G401 (cell line): ENCODE measurements around the gene CNOT6L. TPM values are rescaled to one million over a fixed set of nuclear protein-coding genes. Genes with fewer than 3 reads are reported as not detected.
A peak's percentile ranks its signal among the peaks of the same experiment; 100 is the strongest.
"Not testable (repeated sequence)": the region's sequence is repeated elsewhere in the genome, so short reads cannot be mapped to it uniquely, and the experiment has no call there.

Source experiments
- DNase-seq: peaks from one replicate; pipeline ENCODE4 v3.0.0-alpha.2; 2015; ENCODE audit warnings: low spot score
- in situ Hi-C: cut with HindIII; loops from 2 replicates; pipeline ENCODE4 v1.10.0; 2016; ENCODE audit warnings: low sequenced_read_pairs, mixed read lengths
- total RNA-seq: library from RNA; depleted of rRNA; stranded (reverse); fragments of >200 nt; shearing (Covaris generic); gene quantifications from 2 replicates; pipeline ENCODE4 v1.2.3, GENCODE V29; 2014

The CNOT6L gene
- total RNA-seq, 1 experiment from 2014 or later = 4.9 TPM

DNA sequence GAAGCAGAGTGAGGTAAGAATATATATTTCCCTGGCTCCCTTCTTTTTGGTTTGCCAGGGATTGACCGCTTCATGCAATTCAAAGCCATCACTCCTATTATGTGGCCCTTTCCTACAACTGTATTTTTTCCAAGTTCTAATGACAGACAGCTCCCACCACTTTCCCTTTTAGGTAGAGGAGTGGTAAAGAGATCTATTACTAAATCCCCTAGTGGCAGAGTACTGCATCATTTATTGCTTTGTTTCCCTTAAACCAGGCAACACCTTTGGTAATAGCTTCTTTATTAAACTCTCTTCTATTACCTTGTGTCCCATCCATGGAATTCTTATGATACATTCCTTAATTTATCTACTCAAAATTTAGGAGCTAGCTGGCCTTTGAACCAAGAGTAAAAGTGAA is 90.7 kb downstream of the CNOT6L start:
- DNase-seq = no peak
- in situ Hi-C loops = no loop called here

DNA sequence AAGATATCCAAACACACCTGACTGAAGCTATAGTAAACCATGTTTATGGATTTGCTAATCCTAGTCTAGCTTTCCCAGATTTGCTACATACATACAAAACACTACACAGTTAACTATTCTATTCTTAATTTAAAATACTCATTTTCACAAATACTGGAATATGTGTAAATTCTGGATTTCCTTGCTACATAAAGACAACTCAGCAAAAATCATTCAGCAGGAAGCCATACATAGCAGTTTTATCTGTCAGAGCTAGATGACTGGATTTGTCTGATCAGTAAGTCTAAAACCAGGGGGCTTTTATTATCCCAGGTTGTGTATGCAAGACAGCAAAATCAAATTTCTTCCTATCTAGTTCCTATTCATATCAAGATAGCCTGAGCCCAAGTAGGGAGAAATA is 98.1 kb downstream of the CNOT6L start:
- in situ Hi-C loops = no loop called here
- DNase-seq = no peak

DNA sequence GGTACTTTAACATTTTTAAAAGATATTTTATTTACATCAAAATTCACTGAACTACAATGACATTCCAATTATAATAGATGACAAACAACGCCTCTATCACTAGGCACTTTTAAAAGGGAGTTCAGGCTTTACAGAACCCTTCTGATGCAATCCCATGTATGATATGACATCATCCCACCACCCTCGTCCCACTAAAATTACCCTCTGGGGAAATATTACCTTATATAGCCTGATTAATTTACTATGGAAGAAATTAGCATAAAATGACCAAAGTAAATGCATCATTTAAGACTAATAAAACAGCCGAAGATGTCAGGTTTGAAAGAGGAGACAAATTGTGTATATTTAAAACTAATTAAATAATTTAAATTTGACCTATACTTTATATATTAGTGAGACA is 100.7 kb downstream of the CNOT6L start:
- in situ Hi-C loops, DNase-seq: not testable (repeated sequence)

DNA sequence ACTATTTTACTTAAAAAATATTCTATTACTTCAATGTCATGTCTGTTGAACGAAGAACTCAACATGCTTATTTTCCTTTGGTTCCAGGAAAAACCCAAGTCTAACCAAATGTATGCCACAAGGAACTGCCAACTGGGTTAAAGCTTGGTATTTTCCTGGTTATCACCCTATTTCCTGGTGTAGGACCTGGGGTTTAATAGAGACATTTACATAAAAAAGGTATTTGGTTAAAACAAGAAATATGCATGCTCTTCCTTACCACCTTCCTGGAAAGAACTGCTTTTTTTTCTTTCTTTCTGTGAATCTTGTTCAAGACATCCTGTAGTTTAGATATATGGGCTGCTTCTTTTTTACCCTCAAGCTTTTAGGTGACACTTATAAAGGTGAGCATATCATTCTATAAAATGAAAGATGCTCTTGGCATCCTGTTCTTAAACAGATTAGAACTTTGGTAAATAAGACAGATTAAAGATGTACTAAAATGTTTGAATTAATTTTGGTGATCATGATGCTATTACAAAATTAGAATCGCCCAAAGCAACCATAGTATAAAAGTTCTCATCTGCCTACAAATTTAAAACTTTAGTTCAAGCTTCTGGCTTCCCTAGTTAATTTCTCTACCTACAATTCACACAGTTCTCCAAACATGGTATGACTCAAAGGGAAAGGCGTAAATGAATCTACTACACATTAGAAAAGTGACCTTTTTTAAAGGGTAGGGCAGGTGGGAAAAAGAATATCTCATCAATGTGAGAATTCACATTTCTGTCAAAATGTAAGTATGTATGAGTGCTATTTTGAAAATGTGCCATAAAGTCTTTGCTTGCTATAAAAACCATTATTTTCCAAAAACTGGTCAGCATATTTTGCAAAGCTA is 103.5 kb downstream of the CNOT6L start:
- DNase-seq = no peak
- in situ Hi-C loops = no loop called here

GRCh38 chr4:77714514-77714913 is 104.7 kb downstream of the CNOT6L start:
- DNase-seq = no peak
- in situ Hi-C loops = no loop called here

GRCh38 chr4:77713884-77714283 is 105.3 kb downstream of the CNOT6L start:
- in situ Hi-C loops = no loop called here
- no peak for DNase-seq

- in situ Hi-C loops = no loop called here
- DNase-seq = no peak
These were observed 106.5 kb downstream of the CNOT6L start for GRCh38 chr4:77712675-77713074.

GRCh38 chr4:77711469-77711868 is 107.7 kb downstream of the CNOT6L start:
- in situ Hi-C loops = no loop called here
- no peak for DNase-seq

- in situ Hi-C loops = no loop called here
- no peak for DNase-seq
These were observed 108.5 kb downstream of the CNOT6L start for GRCh38 chr4:77710684-77711083.

GRCh38 chr4:77710059-77710458 is 109.1 kb downstream of the CNOT6L start:
- DNase-seq = no peak
- in situ Hi-C loops = no loop called here

- in situ Hi-C loops = no loop called here
- no peak for DNase-seq
These were observed 112.5 kb downstream of the CNOT6L start for GRCh38 chr4:77706717-77707116.

GRCh38 chr4:77703666-77704065 is 115.5 kb downstream of the CNOT6L start:
- DNase-seq = no peak
- in situ Hi-C loops = no loop called here

GRCh38 chr4:77701121-77701520 is 118.0 kb downstream of the CNOT6L start:
- DNase-seq = no peak
- in situ Hi-C loops = no loop called here

DNA sequence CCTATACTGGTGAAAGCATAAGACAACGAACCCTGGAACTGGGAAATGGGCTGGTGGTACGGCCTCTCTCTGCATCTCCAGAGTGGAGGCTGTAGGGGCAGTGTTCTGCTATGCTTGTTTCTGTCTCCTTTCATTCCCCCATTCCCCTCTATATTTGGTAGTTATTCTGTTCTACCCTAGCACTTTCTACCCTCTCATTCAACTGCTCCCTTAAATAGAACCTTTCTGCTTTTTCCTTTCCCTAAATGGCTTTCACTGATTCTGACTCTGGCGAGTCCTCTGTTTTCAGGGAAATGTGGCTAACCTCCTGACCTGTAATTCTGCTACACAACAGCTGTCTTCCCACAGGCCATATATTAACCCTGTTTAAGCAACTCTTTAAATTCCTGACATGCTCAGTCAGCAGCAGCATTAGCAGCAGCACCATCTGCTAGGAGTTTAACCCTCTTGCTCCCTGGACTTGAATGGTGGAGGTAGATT is 119.4 kb downstream of the CNOT6L start:
- no peak for DNase-seq
- in situ Hi-C loops = no loop called here

DNA sequence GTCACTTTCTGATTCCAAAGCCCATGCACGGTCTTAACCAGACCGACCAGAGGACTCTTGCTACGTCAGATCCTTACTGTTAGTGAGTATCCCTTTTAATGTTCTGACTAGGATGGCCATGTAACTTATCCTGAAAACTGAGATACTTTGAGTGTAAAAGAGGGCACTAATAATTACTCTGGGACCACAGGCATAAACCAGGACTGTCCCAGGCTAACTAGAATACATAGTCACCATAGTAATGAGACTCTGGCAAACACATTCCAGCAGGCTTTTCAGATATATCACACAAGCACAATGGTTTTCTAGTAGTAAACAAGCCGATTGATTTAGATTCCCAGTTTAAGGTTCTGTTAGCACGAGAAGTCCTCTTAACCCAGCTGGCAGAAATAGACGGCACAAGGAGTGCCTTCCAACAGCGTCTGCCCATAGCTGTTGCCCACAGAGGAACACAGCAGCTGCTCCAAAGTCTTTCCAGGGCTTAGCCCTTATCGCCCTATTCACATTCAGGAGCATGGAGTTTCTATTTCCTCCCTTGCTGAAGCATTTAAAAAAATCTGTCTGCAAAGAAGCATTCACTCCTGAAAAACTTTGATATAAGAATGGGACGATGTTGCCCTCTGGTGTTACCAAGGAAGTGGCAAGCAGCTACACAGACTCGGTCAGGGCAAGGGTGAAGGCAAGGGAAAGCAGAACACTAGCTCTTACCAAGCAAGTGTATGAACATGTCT is 121.1 kb downstream of the CNOT6L start:
- DNase-seq = peak; percentile 6
- in situ Hi-C loops = no loop called here

GRCh38 chr4:77695774-77696173 is 123.4 kb downstream of the CNOT6L start:
- no peak for DNase-seq
- in situ Hi-C loops = no loop called here

- no peak for DNase-seq
- in situ Hi-C loops = no loop called here
These were observed 126.2 kb downstream of the CNOT6L start for GRCh38 chr4:77692847-77693432.

DNA sequence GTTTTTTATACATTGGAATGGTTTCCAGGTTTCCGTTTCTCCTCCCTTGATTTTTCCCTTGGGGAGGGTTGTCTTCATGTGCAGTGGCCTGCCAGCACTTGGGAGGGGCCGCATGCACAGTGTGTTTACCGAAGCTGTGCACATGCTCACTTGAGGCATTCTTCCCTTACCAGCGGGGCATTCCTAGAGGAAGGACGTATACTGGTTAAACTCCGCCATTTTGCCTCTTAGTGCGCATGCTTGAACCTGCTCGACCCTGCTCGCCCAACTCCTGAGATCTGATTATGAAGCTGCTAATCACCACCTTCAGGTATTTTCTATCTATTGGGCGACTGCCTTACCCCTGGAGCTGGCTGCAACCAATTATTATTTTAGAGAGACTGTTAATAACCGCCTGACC is 137.4 kb downstream of the CNOT6L start:
- in situ Hi-C loops = no loop called here
- DNase-seq = no peak

DNA sequence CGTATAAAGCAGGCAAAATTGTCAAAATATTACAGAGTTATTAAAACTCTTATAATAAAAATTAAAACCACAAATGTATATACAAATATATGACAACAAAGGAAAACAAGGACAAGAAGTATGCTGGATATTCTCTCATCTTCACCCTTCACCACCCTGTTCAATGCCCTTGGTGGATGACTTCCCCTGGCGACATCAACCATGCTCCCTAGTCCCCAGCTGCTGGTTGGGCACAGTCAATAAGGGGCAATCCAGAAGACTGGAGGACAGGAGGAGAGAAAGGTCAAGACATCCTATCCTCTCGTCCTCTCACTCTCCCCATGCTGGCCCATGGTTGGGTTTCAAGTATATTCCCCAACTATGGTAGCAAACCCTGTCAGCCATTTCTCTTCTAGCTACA is 142.3 kb downstream of the CNOT6L start:
- in situ Hi-C loops = no loop called here
- no peak for DNase-seq

DNA sequence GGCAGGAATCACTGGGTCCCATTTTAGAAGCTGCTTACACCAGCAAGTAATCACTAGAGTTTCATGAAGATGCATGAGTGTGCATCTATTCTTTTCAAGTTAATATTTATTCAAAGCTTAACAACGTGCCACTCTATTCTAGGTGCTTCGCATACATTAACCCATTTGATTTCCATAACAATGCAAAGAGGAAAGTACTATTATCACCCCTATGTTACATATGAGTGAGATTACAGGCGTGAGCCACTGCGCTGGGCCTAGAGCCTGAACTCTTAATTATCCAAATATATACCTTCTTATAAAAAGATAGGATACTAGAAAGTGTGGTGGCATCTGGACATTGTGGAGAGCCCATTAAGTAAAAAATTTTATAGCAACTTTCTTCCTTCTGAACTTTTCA is 148.1 kb downstream of the CNOT6L start:
- in situ Hi-C loops = no loop called here

More for the DNA sequence above, 148.1 kb downstream of the CNOT6L start:
- DNase-seq = no peak
